Osteoblast (primary cell): ENCODE results near the gene KCTD5. TPM values are rescaled to one million over a fixed set of nuclear protein-coding genes. Genes with fewer than 3 reads are reported as not detected.

ENCODE experiments used
- DNase-seq: peaks from one replicate; pipeline ENCODE4 v3.0.0; 2011; ENCODE audit warnings: low spot score, mixed read lengths; ENCODE audit not compliant: insufficient read length; ENCODE audit errors: missing footprints
- H2AFZ ChIP-seq: 2 replicates; pipeline ENCODE4 v1.6.0; 2011; ENCODE audit warnings: mild to moderate bottlenecking, low read length
- H3K27ac ChIP-seq: 2 replicates; pipeline ENCODE4 v1.5.1; 2011; ENCODE audit warnings: mild to moderate bottlenecking, low read depth, low read length, moderate library complexity
- H3K27me3 ChIP-seq: 2 replicates; pipeline ENCODE4 v1.6.0; 2012; ENCODE audit warnings: mild to moderate bottlenecking, control low read depth, inconsistent platforms, low read length, moderate library complexity; ENCODE audit not compliant: insufficient read depth
- H3K36me3 ChIP-seq: 2 replicates; pipeline ENCODE4 v1.5.1; 2011; ENCODE audit warnings: mild to moderate bottlenecking, low read length, control low read depth, moderate library complexity; ENCODE audit not compliant: insufficient read depth
- H3K4me1 ChIP-seq: 2 replicates; pipeline ENCODE4 v1.5.1; 2011; ENCODE audit warnings: mild to moderate bottlenecking, low read length, control low read depth, moderate library complexity; ENCODE audit not compliant: insufficient read depth
- H3K4me2 ChIP-seq: 2 replicates; pipeline ENCODE4 v1.6.0; 2011; ENCODE audit warnings: mild to moderate bottlenecking, low read length; ENCODE audit not compliant: insufficient read depth
- H3K4me3 ChIP-seq: fragments of 200-600 bp; sonication (generic); 3 replicates; pipeline ENCODE4 v1.5.1; 2012; ENCODE audit warnings: mild to moderate bottlenecking, low read length, inconsistent platforms; ENCODE audit not compliant: insufficient read depth
- H3K79me2 ChIP-seq: 2 replicates; pipeline ENCODE4 v1.6.0; 2012; ENCODE audit warnings: mild to moderate bottlenecking, low read length, control low read depth, inconsistent platforms; ENCODE audit not compliant: insufficient read depth
- H3K9me3 ChIP-seq: 2 replicates; pipeline ENCODE4 v1.5.1; 2011; ENCODE audit warnings: low read depth, low read length, control low read depth
- H4K20me1 ChIP-seq: 2 replicates; pipeline ENCODE4 v1.6.0; 2012; ENCODE audit warnings: mild to moderate bottlenecking, low read length, control low read depth; ENCODE audit not compliant: insufficient read depth
- total RNA-seq: library from RNA; depleted of rRNA; stranded (reverse); fragments of >200 nt; gene quantifications from 2 replicates; pipeline ENCODE4 v1.2.3, GENCODE V29; 2012
- TF ChIP-seq, protein P1 (sequence below): IDR thresholded peaks from 2 replicates; pipeline ENCODE4 v1.5.1; 2011; ENCODE audit warnings: mild to moderate bottlenecking, low read depth, low read length, moderate library complexity; ENCODE audit errors: extremely low read depth

Gene KCTD5
- total RNA-seq, 1 donor, result 21.7 TPM

- H3K4me2 ChIP-seq, result peak overlapping the region; percentile 41
- no peak for DNase-seq
These were observed 8.5 kb downstream of the KCTD5 start for GRCh38 chr16:2690852-2691251.

GRCh38 chr16:2691491-2692248, 9.3 kb downstream of the KCTD5 start:
- peaks cover 4% of the 10 kb centered on the region for H3K36me3 ChIP-seq
- peaks cover 53% of the 10 kb centered on the region for H3K79me2 ChIP-seq
- DNase-seq, result peak; percentile 77
- TF ChIP-seq, protein P1, sequence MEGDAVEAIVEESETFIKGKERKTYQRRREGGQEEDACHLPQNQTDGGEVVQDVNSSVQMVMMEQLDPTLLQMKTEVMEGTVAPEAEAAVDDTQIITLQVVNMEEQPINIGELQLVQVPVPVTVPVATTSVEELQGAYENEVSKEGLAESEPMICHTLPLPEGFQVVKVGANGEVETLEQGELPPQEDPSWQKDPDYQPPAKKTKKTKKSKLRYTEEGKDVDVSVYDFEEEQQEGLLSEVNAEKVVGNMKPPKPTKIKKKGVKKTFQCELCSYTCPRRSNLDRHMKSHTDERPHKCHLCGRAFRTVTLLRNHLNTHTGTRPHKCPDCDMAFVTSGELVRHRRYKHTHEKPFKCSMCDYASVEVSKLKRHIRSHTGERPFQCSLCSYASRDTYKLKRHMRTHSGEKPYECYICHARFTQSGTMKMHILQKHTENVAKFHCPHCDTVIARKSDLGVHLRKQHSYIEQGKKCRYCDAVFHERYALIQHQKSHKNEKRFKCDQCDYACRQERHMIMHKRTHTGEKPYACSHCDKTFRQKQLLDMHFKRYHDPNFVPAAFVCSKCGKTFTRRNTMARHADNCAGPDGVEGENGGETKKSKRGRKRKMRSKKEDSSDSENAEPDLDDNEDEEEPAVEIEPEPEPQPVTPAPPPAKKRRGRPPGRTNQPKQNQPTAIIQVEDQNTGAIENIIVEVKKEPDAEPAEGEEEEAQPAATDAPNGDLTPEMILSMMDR, result no peak
- H3K4me1 ChIP-seq, result peaks cover 18% of the 10 kb centered on the region
- H3K4me2 ChIP-seq, result no peak overlapping the region
- H2AFZ ChIP-seq, result no peak overlapping the region
- peaks cover 50% of the 10 kb centered on the region for H4K20me1 ChIP-seq
- H3K9me3 ChIP-seq, result no peaks in the 10 kb centered on the region
- H3K27ac ChIP-seq, result peak overlapping the region; percentile 75
- H3K4me3 ChIP-seq, result no peak overlapping the region
- H3K27me3 ChIP-seq, result no peaks in the 10 kb centered on the region

More at GRCh38 chr16:2690852-2691251, 8.5 kb downstream of the KCTD5 start:
- H3K4me3 ChIP-seq, result no peak overlapping the region
- peaks cover 4% of the 10 kb centered on the region for H3K36me3 ChIP-seq
- H4K20me1 ChIP-seq, result peaks cover 50% of the 10 kb centered on the region
- no peaks in the 10 kb centered on the region for H3K9me3 ChIP-seq
- H3K79me2 ChIP-seq, result peaks cover 52% of the 10 kb centered on the region
- H3K4me1 ChIP-seq, result peaks cover 18% of the 10 kb centered on the region
- TF ChIP-seq, protein P1, result no peak
- H3K27ac ChIP-seq, result peak overlapping the region; percentile 75
- H3K27me3 ChIP-seq, result no peaks in the 10 kb centered on the region
- no peak overlapping the region for H2AFZ ChIP-seq

GRCh38 chr16:2692251-2692947, 10.1 kb downstream of the KCTD5 start:
- H2AFZ ChIP-seq, result no peak overlapping the region
- peak; percentile 73 for DNase-seq
- H3K9me3 ChIP-seq, result no peaks in the 10 kb centered on the region
- no peak overlapping the region for H3K27ac ChIP-seq
- TF ChIP-seq, protein P1, result no peak
- H3K4me2 ChIP-seq, result no peak overlapping the region
- H3K36me3 ChIP-seq, result peaks cover 5% of the 10 kb centered on the region
- H4K20me1 ChIP-seq, result peaks cover 42% of the 10 kb centered on the region
- peaks cover 18% of the 10 kb centered on the region for H3K4me1 ChIP-seq
- H3K79me2 ChIP-seq, result peaks cover 53% of the 10 kb centered on the region
- no peaks in the 10 kb centered on the region for H3K27me3 ChIP-seq
- no peak overlapping the region for H3K4me3 ChIP-seq
